GM23338 (cell line): ENCODE results near the gene CDC42BPB. TPM values are rescaled to one million over a fixed set of nuclear protein-coding genes. Genes with fewer than 3 reads are reported as not detected.

Experiments used
- ATAC-seq: fragments of 200-7000 bp; cut with Tn5 transposase; 3 replicates; pipeline ENCODE4 v1.9.1; 2020
- DNase-seq: peaks from one replicate; pipeline ENCODE4 v3.0.0-alpha.2; 2015; ENCODE audit warnings: low spot score
- H2AFZ ChIP-seq: fragments of 200-600 bp; sonication (generic); 2 replicates; pipeline ENCODE4 v1.8.0; 2016; ENCODE audit warnings: antibody characterized with exemption, mild to moderate bottlenecking, moderate library complexity
- H3F3A ChIP-seq: fragments of 200-600 bp; sonication (generic); replicated peaks from 2 replicates; pipeline ENCODE4 v1.8.0; 2017; ENCODE audit warnings: antibody characterized with exemption, mixed run types, low read depth
- H3K27ac ChIP-seq: fragments of 200-600 bp; sonication (generic); 2 replicates; pipeline ENCODE4 v1.6.1; 2016; ENCODE audit warnings: low read depth
- H3K27me3 ChIP-seq: fragments of 200-600 bp; sonication (generic); 2 replicates; pipeline ENCODE4 v1.8.0; 2016; ENCODE audit warnings: mild to moderate bottlenecking, mixed run types, moderate library complexity; ENCODE audit not compliant: insufficient read depth
- H3K36me3 ChIP-seq: fragments of 200-600 bp; sonication (generic); 2 replicates; pipeline ENCODE4 v1.8.0; 2016; ENCODE audit warnings: mild to moderate bottlenecking; ENCODE audit not compliant: insufficient read depth
- H3K4me1 ChIP-seq: fragments of 200-600 bp; sonication (generic); 2 replicates; pipeline ENCODE4 v1.8.0; 2016; ENCODE audit warnings: mild to moderate bottlenecking, moderate library complexity; ENCODE audit not compliant: insufficient read depth
- H3K4me2 ChIP-seq: fragments of 200-600 bp; sonication (generic); 2 replicates; pipeline ENCODE4 v1.7.1; 2017; ENCODE audit warnings: mixed run types
- H3K4me3 ChIP-seq: fragments of 200-600 bp; sonication (generic); 2 replicates; pipeline ENCODE4 v1.6.1; 2016; ENCODE audit warnings: mixed run types
- H3K79me2 ChIP-seq: fragments of 200-600 bp; sonication (generic); replicated peaks from 2 replicates; pipeline ENCODE4 v1.8.0; 2017; ENCODE audit warnings: mild to moderate bottlenecking; ENCODE audit not compliant: insufficient read depth
- H3K9me2 ChIP-seq: fragments of 200-600 bp; sonication (generic); 2 replicates; pipeline ENCODE4 v1.8.0; 2017; ENCODE audit not compliant: insufficient read depth
- H4K20me1 ChIP-seq: fragments of 200-600 bp; sonication (generic); replicated peaks from 2 replicates; pipeline ENCODE4 v1.8.0; 2017; ENCODE audit warnings: mild to moderate bottlenecking; ENCODE audit not compliant: insufficient read depth
- H3K27ac Mint-ChIP-seq: 2 replicates; pipeline ENCODE4 v1.8.0; 2020; ENCODE audit warnings: inconsistent platforms, mild to moderate bottlenecking, moderate library complexity, mixed read lengths
- H3K27me3 Mint-ChIP-seq: 3 replicates; pipeline ENCODE4 v1.8.0; 2022; ENCODE audit warnings: low read depth, mild to moderate bottlenecking, moderate library complexity, mixed read lengths, inconsistent platforms; ENCODE audit not compliant: insufficient read depth, poor library complexity
- H3K36me3 Mint-ChIP-seq: 3 replicates; pipeline ENCODE4 v1.8.0; 2021; ENCODE audit warnings: low read depth, mild to moderate bottlenecking, inconsistent platforms, moderate library complexity, mixed read lengths
- H3K4me1 Mint-ChIP-seq: 3 replicates; pipeline ENCODE4 v1.8.0; 2020; ENCODE audit warnings: mild to moderate bottlenecking, inconsistent platforms, mixed read lengths
- H3K4me3 Mint-ChIP-seq: 3 replicates; pipeline ENCODE4 v1.8.0; 2021; ENCODE audit warnings: moderate library complexity, mild to moderate bottlenecking, inconsistent platforms, mixed read lengths
- H3K9me3 Mint-ChIP-seq: 3 replicates; pipeline ENCODE4 v1.8.0; 2020; ENCODE audit warnings: moderate library complexity, mild to moderate bottlenecking, inconsistent platforms, mixed read lengths
- CREB1 ChIP-seq: fragments of 250-450 bp; sonication (Bioruptor Pico); IDR thresholded peaks from 2 replicates; pipeline ENCODE4 v1.5.0; 2020; ENCODE audit warnings: low read depth, mild to moderate bottlenecking, moderate library complexity
- EZH2 ChIP-seq: fragments of 200-600 bp; sonication (generic); IDR thresholded peaks from one replicate; pipeline ENCODE4 v1.8.0; 2017; ENCODE audit warnings: antibody characterized with exemption, mild to moderate bottlenecking, low read depth; ENCODE audit not compliant: unreplicated experiment
- STAT1 ChIP-seq: IDR thresholded peaks from one replicate; pipeline ENCODE4 v1.6.1; 2016; ENCODE audit warnings: antibody characterized with exemption; ENCODE audit not compliant: unreplicated experiment
- polyA plus RNA-seq: library from polyadenylated mRNA; unstranded; fragments of >200 nt; fragmentation: Nextera tagmentation; extraction: Ambion mirVana; gene quantifications from 2 replicates; pipeline ENCODE4 v1.2.1, GENCODE V29; 2016
- total RNA-seq: library from RNA; depleted of rRNA; stranded (reverse); fragments of >200 nt; shearing (Covaris generic); gene quantifications from 2 replicates; pipeline ENCODE4 v1.2.3, GENCODE V29; 2014
- TF ChIP-seq, protein P1 (sequence below), 2 experiments: fragments of 200-600 bp in 1 of 2; sonication (generic) in 1 of 2; conservative IDR thresholded peaks; 2 replicates each; pipeline versions ENCODE4 v1.5.1 to v1.6.1; 2016 to 2017; ENCODE audit warnings: antibody characterized with exemption in 2 of 2, low read depth in 2 of 2, mild to moderate bottlenecking in 2 of 2, moderate library complexity in 1 of 2
- TF ChIP-seq, protein P2 (sequence below): fragments of 250-450 bp; sonication (Bioruptor Pico); IDR thresholded peaks from 2 replicates; pipeline ENCODE4 v1.5.0; 2020; ENCODE audit warnings: mild to moderate bottlenecking, moderate library complexity

CDC42BPB gene
- total and polyA plus RNA-seq, 2 experiments from 2014 or later: 12.3 to 127 TPM

- Histone ChIP-seq H2AFZ (no peak overlapping the region), H4K20me1 (no peaks in the 10 kb centered on the region), H3K36me3 (no peaks in the 10 kb centered on the region), H3K4me3 (no peak overlapping the region), H3K27ac (no peak overlapping the region), H3F3A (no peaks in the 10 kb centered on the region), H3K79me2 (no peaks in the 10 kb centered on the region), H3K27me3 (no peaks in the 10 kb centered on the region), H3K4me2 (no peak overlapping the region), H3K9me2 (no peaks in the 10 kb centered on the region), H3K4me1 (no peaks in the 10 kb centered on the region)
- TF ChIP-seq STAT1 (no peak), EZH2 (no peak), CREB1 (CRISPR knock-in tag) (no peak)
- TF ChIP-seq, protein P1, sequence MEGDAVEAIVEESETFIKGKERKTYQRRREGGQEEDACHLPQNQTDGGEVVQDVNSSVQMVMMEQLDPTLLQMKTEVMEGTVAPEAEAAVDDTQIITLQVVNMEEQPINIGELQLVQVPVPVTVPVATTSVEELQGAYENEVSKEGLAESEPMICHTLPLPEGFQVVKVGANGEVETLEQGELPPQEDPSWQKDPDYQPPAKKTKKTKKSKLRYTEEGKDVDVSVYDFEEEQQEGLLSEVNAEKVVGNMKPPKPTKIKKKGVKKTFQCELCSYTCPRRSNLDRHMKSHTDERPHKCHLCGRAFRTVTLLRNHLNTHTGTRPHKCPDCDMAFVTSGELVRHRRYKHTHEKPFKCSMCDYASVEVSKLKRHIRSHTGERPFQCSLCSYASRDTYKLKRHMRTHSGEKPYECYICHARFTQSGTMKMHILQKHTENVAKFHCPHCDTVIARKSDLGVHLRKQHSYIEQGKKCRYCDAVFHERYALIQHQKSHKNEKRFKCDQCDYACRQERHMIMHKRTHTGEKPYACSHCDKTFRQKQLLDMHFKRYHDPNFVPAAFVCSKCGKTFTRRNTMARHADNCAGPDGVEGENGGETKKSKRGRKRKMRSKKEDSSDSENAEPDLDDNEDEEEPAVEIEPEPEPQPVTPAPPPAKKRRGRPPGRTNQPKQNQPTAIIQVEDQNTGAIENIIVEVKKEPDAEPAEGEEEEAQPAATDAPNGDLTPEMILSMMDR (conservative IDR thresholded peaks at IDR 0.05; ENCODE audit: low read depth in 2 of 2): no peak
- TF ChIP-seq, protein P2, sequence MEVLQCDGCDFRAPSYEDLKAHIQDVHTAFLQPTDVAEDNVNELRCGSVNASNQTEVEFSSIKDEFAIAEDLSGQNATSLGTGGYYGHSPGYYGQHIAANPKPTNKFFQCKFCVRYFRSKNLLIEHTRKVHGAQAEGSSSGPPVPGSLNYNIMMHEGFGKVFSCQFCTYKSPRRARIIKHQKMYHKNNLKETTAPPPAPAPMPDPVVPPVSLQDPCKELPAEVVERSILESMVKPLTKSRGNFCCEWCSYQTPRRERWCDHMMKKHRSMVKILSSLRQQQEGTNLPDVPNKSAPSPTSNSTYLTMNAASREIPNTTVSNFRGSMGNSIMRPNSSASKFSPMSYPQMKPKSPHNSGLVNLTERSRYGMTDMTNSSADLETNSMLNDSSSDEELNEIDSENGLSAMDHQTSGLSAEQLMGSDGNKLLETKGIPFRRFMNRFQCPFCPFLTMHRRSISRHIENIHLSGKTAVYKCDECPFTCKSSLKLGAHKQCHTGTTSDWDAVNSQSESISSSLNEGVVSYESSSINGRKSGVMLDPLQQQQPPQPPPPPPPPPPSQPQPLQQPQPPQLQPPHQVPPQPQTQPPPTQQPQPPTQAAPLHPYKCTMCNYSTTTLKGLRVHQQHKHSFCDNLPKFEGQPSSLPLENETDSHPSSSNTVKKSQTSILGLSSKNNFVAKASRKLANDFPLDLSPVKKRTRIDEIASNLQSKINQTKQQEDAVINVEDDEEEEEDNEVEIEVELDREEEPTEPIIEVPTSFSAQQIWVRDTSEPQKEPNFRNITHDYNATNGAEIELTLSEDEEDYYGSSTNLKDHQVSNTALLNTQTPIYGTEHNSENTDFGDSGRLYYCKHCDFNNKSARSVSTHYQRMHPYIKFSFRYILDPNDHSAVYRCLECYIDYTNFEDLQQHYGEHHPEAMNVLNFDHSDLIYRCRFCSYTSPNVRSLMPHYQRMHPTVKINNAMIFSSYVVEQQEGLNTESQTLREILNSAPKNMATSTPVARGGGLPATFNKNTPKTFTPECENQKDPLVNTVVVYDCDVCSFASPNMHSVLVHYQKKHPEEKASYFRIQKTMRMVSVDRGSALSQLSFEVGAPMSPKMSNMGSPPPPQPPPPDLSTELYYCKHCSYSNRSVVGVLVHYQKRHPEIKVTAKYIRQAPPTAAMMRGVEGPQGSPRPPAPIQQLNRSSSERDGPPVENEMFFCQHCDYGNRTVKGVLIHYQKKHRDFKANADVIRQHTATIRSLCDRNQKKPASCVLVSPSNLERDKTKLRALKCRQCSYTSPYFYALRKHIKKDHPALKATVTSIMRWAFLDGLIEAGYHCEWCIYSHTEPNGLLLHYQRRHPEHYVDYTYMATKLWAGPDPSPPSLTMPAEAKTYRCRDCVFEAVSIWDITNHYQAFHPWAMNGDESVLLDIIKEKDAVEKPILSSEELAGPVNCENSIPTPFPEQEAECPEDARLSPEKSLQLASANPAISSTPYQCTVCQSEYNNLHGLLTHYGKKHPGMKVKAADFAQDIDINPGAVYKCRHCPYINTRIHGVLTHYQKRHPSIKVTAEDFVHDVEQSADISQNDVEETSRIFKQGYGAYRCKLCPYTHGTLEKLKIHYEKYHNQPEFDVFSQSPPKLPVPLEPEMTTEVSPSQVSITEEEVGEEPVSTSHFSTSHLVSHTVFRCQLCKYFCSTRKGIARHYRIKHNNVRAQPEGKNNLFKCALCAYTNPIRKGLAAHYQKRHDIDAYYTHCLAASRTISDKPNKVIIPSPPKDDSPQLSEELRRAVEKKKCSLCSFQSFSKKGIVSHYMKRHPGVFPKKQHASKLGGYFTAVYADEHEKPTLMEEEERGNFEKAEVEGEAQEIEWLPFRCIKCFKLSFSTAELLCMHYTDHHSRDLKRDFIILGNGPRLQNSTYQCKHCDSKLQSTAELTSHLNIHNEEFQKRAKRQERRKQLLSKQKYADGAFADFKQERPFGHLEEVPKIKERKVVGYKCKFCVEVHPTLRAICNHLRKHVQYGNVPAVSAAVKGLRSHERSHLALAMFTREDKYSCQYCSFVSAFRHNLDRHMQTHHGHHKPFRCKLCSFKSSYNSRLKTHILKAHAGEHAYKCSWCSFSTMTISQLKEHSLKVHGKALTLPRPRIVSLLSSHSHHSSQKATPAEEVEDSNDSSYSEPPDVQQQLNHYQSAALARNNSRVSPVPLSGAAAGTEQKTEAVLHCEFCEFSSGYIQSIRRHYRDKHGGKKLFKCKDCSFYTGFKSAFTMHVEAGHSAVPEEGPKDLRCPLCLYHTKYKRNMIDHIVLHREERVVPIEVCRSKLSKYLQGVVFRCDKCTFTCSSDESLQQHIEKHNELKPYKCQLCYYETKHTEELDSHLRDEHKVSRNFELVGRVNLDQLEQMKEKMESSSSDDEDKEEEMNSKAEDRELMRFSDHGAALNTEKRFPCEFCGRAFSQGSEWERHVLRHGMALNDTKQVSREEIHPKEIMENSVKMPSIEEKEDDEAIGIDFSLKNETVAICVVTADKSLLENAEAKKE (CRISPR knock-in tag): no peak
- Mint-ChIP-seq H3K9me3 (no peaks in the 10 kb centered on the region), H3K36me3 (no peaks in the 10 kb centered on the region), H3K4me3 (no peak overlapping the region), H3K27ac (no peak overlapping the region), H3K4me1 (peaks cover 3% of the 10 kb centered on the region; the same call in 2 of the 3 replicates), H3K27me3 (peaks cover 6% of the 10 kb centered on the region)
- no peak for ATAC-seq
- DNase-seq: no peak
These were observed 10.0 kb upstream of the CDC42BPB start for GRCh38 chr14:103067231-103067954.
